ENCODE results near the gene SLC23A3.

SLC23A3 gene

GRCh38 chr2:219116776-219117646 lies 52.8 kb downstream of the SLC23A3 start:
- DNase-seq (ENCODE audit: low read depth in 2 of 3, low spot score in 2 of 3): no peak

GRCh38 chr2:219112651-219113338 lies 57.0 kb downstream of the SLC23A3 start:
- no peak for DNase-seq (ENCODE audit: low read depth in 2 of 3, low spot score in 2 of 3)

GRCh38 chr2:219112062-219112406 lies 57.8 kb downstream of the SLC23A3 start:
- no peak for DNase-seq (ENCODE audit: low read depth in 2 of 3, low spot score in 2 of 3)
